SKM-1 treated with dmso at 0.1 percent for 144 hours (cell line): ENCODE results near the gene USP35.

Experiments
- DNase-seq: peaks from one replicate; lab custom pipeline; 2025; ENCODE audit not compliant: unreplicated experiment; lab: John Stamatoyannopoulos, UW

USP35 gene

DNA sequence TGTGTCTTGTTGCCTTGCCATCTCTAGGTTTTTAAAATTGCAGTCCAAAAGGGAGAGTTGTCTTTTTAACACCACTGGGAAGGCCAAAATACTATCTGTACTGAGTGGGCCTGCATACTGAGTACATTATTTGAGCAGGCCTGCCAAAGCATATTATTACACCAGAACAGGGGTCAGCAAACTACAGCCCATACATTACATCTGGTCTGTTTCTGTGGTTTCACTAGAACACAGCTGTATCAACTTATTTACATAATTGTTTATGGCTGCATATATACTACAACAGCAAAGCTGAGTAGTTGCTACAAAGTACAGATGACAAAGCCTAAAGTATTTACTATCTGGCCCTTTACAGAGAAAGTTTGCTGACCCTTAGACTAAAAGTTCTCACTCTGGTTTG, 74.0 kb downstream of the USP35 start:
- DNase-seq = no peak
